ENCODE measurements around the gene MDGA2.
"Not testable (repeated sequence)": the region's sequence is repeated elsewhere in the genome, so short reads cannot be mapped to it uniquely, and the experiment has no call there.

GRCh38 chr14:46915539-46915938 lies 759.9 kb downstream of the MDGA2 start:
- TF ChIP-seq CTCF (IDR thresholded peaks at IDR 0.05); ZFX (IDR thresholded peaks at IDR 0.05; ENCODE audit: borderline replicate concordance): not testable (repeated sequence)
